ENCODE results near the gene TEKT1.
"Not testable (repeated sequence)": the region's sequence is repeated elsewhere in the genome, so short reads cannot be mapped to it uniquely, and the experiment has no call there.

TEKT1 gene

DNA sequence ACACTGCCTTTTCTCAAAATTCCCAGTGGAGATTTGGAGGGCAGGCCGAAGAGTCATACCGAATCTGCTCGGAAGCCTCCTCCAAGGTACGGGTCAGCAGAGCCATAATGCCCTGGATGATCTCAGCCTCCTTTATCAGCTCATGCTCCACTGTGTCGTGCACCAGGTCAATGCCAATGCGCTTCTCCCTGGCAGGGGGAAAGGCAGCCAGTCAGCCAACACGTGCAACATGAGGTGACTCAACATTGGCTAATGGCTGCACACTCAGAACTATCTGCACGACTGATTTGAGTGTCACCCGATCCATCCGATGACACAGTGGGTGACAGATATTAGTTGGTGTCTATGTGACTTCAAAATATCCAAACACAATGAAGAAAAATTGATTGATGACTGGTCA, 15.8 kb downstream of the TEKT1 start:
- no peak for DNase-seq (ENCODE audit: low spot score)

DNA sequence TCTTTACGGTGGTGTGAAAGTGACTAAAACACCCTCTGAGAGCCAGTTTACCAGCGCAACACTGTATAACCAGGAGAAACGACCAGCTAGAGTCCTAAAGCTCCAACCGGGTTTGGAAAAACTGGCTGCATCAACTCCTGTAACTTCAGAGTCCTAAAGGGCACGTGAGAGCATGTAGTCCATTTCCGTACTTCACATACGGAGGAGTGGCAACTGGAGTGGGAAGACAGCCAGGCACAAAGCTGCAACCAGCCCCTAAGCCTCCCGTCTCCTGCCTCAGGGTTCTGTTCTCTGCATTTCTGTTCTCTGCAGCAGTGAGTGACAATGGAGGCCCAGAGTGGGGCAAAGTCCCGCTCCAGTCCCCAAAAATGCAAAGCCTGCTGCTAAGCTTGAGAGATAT, 19.2 kb downstream of the TEKT1 start:
- DNase-seq (ENCODE audit: low spot score), result no peak

DNA sequence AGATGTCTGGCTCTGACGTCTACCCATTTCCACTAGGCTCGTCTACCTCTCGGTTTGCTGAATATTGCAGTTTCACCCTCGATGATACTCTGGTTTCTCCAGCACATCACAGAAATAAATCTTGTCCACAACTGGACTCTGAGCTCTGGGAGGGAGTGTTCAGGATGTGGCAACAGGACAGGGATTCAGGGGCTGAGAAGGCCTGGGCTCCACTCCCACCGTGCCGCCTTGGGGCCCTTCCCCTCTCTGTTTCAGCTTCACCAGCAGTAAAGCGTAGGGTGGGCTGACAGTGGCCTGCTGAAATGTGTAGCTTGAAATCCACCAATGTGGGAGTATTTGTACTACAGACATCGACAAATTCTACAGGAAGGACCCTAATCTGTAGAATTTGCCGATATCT, 20.0 kb downstream of the TEKT1 start:
- DNase-seq (ENCODE audit: low spot score), result no peak

DNA sequence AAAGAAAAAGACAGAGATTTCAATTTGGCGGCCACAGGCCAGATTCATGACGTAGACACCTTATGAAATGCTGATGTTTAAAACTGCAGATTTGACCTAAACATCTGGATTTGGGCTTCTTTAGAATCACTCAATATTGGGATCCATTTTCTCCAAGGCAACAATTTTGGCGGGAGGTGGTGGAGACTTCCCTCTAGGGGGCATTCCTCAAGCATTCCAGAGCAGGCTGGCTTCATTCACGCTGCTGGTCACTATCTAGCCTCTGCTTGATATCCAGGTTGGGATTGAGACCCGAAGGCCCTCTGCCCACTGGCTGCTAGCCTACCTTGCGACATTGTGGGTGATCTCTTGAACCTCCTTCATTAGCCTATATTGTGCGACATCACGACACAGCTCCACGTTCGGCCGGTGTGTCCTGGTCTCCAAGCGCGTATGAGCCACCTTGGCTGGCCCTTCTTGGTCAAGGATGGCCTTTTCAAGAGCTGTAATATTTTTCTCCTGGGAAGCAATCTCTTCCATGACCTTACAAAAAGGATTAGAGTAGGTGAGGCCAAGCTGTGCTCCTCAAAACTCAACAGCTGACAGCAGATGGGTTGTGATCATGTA, 31.0 kb downstream of the TEKT1 start:
- DNase-seq (ENCODE audit: low spot score), result no peak

DNA sequence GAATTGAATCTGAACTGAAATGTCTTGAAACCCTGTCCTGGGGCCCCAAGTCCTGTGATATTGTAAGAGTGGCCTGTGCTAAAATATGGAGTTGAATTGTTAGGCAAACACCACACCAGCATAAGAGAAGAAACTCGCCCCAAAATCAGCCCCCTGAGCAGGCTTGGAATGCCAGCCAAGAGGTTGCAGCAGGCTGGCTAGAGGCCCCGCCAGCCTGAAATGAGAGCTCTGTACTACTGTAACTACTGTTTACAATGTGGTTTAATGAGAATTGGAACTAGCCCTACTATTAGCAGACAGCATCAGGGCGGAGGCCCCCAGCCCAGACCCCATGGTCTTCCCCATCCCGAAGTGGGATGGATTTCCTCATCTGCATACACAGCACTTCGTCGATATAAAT, 31.8 kb downstream of the TEKT1 start:
- DNase-seq (ENCODE audit: low spot score), result no peak

DNA sequence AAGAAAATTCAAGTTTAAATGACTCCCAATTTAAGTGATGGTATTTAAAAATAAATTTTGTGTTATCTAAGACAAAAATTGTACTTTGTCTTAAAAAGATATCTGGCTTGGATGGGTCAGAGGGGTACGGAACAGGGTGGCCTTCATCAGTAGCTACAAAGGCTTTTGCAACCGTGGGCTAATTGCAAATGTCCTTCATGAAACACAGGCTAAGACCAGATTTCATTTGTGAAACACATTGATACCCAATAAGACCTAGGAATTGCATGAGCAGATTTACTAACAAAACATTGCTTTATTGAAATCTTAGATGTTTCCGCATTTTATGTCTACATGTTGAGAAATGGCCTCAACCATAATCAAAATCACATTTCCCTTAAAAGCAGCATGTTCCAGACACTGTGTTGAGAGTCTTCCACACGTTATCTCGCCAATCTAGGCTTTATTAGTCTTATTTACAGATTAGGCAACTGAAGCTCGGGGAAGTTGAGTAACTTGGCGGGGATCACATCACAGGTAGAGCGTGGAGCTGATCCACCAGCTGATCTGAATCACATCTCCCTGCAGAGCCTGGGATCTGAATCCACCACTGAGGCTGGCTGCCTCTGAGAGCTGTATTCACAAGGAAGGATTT, 33.7 kb downstream of the TEKT1 start:
- no peak for DNase-seq (ENCODE audit: low spot score)

GRCh38 chr17:6796887-6797490, 34.5 kb downstream of the TEKT1 start:
- DNase-seq (ENCODE audit: low spot score), result no peak

GRCh38 chr17:6796017-6796886, 35.3 kb downstream of the TEKT1 start:
- no peak for DNase-seq (ENCODE audit: low spot score)

DNA sequence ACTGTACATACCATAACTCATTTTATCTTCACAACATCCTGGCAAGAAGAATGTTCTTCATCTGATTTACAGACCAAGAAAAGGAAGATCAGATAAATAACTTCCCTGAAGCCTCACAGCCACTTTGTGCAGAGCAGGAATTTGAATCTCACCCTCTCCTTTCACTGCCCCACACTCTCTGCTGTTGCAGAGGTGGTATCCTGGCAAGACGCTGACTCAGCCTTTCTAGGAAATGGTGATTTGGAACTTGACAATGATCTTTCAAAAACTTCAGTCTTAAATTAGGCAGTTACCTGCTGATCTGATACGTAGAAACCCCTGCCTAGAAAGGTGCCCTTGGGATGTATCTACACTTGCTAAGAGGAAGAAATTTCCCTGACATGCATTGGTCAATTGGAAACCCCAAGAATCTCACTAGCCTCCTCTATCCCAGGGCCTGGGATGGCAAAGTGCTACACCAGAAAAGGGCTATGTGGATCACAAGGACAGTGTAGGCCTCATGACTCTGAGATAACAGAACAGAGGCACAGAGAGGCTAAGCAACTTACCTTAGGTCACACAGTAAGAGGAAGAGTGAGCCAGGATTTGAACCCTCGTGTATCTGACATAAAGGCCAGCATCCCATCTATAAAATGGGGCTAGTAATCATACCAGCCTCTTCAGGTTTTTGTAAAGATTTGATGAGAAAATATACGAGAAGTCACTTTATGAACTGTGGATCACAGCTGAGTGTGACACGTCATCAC, 37.6 kb downstream of the TEKT1 start:
- DNase-seq (ENCODE audit: low spot score), result no peak

DNA sequence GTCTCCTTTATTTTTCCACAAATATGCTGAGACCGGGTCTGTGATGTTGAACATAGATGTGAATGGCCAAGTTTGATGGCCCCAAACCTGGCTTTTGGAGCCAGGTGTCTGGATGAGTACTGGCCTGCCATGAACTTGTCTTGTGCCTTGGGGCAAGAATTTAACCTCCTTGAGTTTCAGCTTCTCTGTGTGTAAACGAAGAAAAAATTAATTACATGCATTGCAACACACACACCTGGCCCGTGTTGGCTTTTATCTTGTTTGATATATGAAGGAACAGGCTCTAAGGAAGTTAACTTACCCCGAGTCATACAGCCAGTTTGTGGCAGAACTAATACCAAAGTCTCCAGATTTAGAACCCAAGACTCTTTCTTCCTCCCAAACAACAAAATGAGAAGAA, 42.4 kb downstream of the TEKT1 start:
- DNase-seq (ENCODE audit: low spot score), result no peak

DNA sequence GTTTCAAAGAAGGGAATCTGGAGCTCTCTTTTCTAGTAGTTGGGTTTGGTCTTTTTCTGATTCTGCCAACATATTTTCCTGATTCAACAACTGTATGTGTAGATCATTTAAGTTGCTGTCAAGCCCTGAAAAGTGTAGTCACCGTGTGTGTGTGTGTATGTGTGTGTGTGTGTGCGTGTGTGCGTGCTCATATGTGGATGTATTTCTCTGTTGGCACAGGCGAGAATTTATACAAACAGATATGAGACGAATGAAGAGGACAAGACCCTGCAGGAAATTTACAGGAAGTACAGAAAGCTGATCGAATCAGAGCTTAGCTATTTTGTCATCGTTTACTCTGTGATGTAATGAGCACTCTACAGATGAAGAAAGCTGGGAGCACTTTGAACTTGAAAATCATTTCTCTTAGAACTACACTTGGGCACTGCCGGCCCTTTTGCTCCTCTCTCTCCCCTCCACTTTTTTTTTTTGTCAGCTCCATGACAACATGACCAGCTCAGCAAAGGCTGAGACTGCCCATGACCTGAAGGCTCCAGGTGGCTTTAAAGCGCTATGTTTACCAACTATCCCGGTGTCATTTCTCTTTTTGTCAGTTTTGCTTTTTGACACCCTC, 44.3 kb downstream of the TEKT1 start:
- DNase-seq (ENCODE audit: low spot score), result no peak

- no peak for DNase-seq (ENCODE audit: low spot score)
These were observed 44.9 kb downstream of the TEKT1 start for GRCh38 chr17:6786618-6787017.

GRCh38 chr17:6782244-6782643, 49.3 kb downstream of the TEKT1 start:
- DNase-seq (ENCODE audit: low spot score), result no peak

DNA sequence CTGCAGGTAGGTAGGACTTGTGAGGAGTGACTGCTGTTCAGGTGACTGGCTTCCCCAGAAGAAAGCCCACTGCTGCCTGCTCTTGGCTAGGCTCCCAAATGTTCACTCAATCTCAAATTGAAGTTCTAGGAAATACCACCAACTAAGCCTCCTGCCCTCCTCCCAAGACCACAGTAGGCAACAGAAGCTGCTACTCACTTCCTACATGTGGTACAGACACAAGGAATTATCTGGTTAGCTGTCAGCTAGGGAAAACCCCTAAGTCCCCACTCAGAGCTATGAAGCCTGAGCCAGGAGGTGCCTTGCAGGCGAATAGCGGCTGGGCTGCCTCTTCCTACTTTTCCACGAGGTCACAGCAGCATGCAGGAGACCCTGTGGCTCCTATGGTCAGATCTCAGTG, 50.6 kb downstream of the TEKT1 start:
- no peak for DNase-seq (ENCODE audit: low spot score)

DNA sequence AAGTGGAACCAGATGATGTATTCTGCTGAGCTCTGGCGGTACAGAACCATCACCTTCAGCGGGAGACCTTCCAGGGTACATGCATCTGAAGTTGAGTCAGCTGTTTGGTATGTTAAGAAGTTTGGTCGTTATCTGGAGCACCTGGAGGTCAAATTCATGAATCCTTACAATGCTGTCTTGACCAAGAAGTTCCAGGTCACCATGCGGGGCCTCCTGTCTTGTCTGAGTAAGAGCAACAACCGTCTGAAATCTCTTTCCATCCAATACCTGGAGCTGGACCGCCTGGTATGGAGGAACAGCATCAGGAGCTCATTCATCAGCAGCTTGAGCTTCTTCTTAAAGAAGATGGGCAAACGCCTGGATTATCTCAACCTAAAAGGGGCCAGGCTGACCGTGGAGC, 51.5 kb downstream of the TEKT1 start:
- DNase-seq (ENCODE audit: low spot score), result no peak

DNA sequence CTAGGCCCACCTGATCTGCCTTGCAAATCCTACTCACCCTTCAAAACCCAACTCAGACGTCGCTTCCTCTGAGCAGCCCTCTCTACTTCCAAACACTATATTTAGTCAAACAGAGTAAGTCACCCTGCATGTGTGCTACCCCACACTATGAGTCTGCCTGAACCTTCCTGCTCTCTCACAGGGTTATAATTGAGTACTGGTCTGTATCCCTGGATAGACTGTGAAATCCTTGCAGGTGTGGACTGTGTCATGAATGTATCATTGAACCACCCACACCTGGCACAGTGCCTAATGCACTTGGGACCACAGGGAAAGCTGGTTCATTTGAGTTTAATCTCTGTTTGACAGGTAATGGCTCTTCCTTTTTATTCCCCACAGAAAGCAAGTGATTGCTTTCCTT, 52.1 kb downstream of the TEKT1 start:
- DNase-seq (ENCODE audit: low spot score), result no peak

- no peak for DNase-seq (ENCODE audit: low spot score)
These were observed 55.6 kb downstream of the TEKT1 start, which contains the start of gene FBXO39 for GRCh38 chr17:6775871-6776405. FBXO39 (plus strand) TSS chr17:6776215; CDS start chr17:6779869, 3,654 bp downstream.

- DNase-seq (ENCODE audit: low spot score), result not testable (repeated sequence)
These were observed 56.6 kb downstream of the TEKT1 start for GRCh38 chr17:6774906-6775305.

- DNase-seq (ENCODE audit: low spot score), result no peak
These were observed 59.5 kb downstream of the TEKT1 start for GRCh38 chr17:6772016-6772415.

- DNase-seq (ENCODE audit: low spot score), result no peak
These were observed 63.1 kb downstream of the TEKT1 start for GRCh38 chr17:6768447-6768846.

DNA sequence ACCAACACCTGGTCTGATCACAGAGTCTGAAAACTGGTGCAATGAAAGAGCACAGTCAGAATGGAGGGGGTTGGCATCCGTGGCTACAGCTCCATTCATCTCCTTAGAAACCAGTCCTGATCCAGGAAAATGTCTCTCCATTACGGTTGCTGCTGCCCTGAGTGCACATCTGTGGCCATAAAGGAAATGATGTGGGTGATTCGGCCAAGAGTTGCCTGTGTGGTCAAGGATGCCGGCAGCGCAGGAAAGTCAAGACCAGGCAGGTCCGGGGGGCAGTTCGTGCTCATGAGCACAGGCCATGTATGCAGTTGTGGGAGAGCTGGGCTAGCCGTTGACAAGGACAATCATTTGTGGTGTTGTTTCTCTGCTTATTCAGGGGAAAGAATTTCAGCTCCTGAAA, 69.8 kb downstream of the TEKT1 start:
- no peak for DNase-seq (ENCODE audit: low spot score)

Measured in activated CD4-positive, alpha-beta T cell treated with anti-CD3 and anti-CD28 coated beads, Interleukin-2, Interleukin-4, amounts not matched to agents 100 ng/mL and 50 ng/mL, durations not matched to agents 16 hours and 8 hours (primary cell).